Smooth muscle cell of the brain vasculature (primary cell): ENCODE results near the gene CYP11A1.

ENCODE experiments used
- DNase-seq: peaks from one replicate; pipeline ENCODE4 v3.0.0-alpha.2; 2012; ENCODE audit warnings: low read depth, low spot score

CYP11A1 gene

DNA sequence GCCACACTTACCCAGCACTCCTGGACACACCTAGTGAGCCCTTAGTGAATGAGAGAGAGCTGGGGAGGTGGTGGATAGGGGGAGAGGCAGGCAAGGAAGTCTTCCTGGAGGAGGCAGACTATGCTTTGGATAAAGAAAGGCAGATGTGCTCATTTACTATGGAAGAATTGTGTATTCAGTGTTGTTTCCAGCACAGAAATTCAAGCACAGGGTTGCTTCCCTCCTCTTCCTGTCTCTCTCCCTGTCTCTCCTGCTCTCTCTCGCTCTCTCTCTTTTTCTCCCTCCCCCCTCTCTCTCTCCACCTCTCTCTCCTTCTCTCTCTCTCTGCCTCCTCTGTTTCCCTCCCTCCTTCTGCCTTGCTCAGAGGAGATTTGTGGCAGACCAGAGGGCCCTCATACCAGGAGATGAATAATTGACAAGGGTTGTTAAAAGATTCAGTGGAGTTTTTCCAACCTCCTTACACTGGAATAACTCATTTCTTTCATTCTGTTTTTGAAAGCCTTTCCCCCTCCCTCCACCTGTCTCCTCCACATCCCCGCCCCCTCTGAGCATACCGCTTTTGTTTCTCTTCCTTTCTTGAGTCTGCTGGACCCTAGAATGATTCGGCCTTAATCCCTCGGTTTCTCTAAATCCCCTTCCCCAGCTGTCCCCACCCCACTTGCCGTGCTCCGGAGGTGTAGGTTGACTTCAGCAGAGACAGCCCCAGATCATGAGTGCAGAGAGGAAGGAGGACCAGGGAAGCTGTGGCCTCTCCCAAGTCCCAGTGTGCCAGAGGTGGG lies 65.7 kb downstream of the CYP11A1 start:
- DNase-seq = no peak

DNA sequence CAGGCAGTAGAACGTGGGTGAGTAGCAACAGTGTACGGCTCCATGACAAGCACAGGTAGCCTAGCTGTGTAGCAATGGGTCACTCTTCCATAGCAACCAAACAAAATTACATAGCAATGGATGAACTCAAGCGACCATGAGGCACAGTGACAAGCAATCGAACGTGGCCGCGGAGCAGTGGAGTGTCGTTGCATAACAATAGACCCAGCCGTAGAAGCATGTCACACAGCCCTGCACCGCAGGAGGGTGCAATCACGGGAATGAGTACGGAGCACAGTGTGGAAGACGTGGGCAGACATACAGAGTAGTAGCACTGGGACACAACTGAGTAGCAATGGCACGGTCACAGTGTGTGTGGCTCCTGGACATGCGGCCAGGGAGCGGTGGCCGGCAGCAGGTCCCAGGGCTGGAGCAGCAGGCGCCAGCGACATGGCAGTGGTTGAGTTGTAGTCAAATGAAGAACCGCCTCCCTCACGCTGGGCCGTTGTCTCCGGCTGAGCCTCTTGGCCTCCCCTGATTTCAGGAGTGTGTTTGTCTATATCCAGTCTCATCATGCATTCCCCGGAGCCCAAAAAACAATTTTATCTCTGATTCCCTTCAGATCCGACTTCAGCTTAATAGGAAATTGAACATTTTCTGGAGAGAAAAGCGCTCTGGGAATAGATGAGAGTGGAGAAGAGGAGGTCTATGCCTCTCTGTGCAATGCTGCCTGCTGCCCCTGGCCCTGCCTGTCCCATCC lies 67.2 kb downstream of the CYP11A1 start:
- no peak for DNase-seq

DNA sequence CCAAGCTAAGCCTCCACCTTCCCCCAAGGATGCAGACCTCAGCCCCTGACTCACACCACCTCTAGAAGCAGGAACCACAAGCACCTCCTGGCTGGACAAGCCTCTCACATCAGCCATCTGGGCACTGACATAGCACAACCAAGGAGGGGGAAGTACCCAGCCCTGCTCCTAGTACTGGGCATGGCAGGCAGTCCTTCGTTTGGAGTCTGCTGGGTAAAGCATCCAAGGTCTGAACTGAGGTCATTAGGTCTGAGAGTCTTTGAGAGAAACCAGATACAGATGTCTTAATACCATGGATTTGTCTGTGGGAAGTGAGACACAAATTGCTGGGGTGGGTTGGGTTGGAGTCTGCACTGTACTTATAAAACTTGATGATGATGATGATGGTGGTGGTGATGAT lies 69.6 kb downstream of the CYP11A1 start:
- DNase-seq = no peak

DNA sequence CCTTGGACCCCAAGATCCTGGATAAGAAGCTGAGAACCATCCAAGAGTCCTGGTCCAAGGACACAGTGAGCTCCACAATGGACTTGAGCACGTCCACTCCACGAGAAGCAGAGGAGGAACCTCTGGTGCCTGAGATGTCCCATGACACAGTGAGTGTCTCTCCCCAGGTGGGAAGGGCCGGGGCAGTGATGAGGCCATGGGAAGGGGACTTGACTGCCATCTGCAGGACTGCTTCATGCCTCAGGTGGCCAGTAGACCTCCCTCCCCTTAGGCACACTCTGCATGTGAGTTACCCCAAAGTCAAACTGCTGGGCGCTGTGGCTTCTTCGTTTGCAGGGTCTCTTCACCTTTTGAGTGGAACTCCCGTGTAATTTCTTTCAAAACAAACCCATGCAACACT lies 71.6 kb downstream of the CYP11A1 start:
- DNase-seq = no peak

DNA sequence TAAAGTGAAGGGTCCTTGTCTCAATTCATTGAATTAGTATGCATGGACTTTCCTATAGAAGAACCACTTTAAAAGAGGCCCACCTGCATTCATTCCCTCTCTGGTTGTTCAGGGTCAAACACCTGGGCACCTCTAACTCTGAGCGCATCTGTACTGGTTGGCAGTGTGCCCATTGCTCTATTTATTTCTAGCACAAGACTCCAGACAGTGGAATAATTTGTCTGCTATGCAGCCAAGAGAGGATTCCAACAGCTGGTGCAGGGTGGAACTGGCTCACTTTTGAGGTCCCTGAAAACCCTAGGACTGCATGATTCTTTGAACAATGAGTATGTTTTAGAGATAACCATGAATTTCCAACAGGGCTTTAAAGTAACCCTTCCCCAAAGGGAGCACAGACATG lies 73.4 kb downstream of the CYP11A1 start:
- DNase-seq = no peak

DNA sequence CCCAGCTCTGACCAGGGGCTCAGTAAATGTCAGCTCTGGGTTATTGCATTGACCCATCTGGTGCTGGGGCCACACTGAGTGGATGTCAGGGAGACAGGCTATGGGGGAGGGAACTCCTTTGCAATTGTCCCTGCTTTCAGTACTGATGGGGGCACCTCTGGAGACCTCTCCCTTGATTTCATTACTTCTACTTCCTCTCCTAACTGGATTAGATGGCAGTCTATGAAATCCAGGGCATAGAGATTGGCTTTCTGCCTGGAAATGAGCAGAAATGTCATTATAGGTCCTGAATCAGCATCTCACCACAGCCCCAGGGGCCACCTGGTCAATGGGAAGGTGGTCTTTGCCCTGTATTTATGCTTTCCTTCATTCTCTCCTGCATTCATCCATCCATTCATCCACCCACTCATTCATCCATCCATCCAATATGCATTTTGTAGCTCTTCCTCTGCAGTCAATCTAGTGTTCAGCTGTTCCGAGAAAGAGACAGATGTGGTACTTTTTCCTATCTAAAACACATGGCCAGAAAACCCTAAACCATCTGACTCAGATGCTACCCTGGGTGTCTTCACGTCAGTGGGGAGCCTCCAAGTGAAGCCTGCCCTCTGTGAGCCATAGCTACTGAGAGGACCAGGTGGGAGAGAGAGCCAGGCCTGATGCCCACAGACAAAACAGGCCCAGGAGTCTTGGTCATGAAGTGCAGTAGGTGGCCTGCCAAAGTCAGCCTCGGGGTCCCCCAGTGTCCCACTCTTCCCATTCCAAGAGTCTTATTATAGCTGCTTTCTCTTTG lies 74.2 kb downstream of the CYP11A1 start:
- no peak for DNase-seq

DNA sequence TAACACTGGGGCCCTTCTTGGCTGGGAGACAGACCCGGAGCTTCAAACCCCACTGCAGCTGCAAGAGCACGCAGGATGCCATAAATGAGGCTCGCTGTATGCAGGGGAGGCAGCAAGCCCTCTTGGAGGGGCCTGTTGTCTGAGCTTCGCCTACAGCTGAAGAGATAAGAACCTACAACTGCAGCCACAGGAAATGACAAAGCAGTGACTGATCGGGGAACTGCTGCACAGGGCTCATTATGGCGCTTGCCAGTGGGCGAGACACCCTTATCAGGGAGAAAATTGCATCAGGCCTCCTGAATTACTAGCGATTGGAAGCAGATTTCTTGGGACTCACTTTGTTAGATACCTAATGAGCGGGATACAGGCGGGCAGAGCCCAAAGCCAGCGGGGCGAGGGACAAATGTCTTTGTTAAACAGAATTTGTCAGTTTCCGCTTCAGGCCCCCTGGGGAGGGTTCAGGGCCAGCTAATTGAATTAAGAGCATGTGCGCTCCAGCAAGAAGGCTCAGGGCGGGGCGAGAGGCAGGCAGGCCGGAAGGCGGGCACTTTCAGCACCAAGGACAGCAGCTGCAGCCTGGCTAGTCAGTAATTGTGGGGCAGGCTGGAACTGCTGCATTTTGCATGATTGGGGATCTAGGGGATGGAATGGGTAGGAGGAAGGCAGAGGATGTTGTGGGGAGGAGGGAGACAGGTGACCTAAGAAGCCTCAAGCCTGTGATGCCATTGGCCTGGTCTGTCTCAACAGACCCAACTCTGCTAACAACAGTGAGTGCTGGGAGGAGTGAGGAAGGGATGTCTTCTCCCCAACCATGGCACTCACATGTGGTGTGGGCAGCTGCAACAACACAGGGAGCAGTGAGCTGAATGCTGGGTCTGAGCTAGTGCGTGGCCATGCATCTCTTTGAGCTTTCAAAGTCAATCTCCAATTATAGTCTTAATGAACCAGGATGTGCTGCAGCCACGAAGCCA lies 76.1 kb downstream of the CYP11A1 start:
- DNase-seq = no peak

DNA sequence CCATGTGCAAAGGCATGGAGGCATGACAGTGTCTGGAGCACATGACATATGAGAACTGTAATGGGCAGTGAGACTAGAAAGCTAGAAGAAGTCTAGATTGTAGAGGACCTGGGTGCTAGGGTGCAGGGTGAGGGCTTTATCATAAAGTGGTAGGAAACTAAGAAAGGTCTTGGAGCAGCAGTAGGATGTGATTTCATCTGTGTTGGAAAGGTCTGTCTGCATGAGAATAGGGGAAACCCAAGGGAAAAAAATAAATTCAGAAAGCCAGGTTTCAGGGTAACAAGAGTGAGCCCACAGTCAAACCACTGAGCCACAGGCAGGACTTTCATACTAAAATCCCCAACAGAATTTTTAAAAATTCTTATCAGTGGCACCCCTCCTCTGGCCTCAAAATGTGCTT lies 76.8 kb downstream of the CYP11A1 start:
- no peak for DNase-seq

DNA sequence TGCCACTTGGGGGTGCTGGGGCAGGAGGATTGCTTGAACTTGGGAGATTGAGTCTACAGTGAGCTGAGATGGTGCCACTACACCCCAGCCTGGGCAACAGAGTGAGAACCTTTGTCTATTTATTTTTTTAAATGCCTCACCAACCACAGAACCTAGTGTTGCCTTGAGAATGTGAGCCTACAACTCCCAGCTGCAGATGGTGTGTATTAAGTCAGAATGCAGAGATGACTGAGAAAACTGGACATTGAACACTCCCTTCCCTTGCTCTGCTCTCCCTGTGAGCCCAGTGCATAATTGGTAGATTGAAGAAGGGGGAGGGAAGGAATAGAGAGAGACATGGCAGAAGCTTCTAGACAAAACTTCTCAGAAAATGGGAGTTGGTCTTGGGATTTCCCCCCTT lies 77.8 kb downstream of the CYP11A1 start:
- DNase-seq = no peak
